Cerebellar nuclear complex (tissue), 1 donor: ENCODE data around the gene SERPIND1.

Source experiments
- DNase-seq, 2 experiments: peaks; one replicate each; lab custom pipeline; 2025; lab: John Stamatoyannopoulos, UW

The SERPIND1 gene

DNA sequence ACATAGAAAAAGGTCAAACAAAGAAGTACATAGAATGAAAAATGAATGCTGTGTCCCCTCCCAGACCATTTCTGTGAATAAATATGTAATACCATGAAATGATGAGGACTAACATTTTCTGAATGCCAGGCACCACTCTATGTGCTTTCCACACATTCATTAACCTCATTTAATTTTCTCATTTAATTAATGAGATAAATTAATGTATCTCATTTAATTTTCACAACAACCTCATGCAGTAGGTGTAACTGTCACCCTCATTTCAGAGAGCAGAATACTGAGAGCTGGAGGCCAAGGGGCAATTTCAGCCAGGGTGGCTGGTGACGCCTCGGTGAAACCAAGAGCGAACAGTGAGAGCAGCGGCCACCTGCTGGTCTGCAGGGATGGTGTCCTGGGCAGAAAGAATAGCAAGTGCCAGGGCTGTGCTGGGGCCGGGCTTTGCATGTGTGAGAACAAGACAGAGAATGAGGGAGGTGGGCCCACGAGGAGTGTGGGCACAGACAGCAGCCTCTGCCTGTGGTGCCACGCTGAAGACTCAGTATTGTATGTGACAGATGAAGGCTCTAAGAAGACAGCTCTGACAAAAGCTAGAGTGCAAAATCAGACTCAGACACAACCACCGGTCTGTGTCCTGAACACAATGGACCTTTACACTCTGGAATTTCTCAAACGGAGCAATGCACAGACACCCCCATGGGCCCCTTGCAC is 1.8 kb upstream of the SERPIND1 start:
- DNase-seq, result no peak

DNA sequence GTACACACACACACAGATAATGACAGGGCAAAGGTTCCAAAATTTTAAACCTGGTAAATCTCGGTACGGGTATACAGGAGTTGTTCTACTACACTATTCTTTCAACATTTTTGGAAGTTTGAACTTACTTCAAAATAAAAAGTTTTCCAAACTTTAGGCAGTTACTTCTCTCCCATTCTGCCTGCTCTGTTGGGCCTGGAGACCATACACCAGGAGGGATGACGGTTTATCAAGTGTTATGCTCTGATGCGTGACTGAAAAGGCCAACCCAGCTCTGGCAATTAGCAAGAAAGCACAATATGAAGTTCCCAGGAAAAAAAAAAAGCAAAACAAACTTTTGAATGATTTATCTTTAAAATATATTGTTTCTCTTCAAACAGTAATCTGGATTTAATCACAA is 969 bp downstream of the SERPIND1 start:
- no peak for DNase-seq

DNA sequence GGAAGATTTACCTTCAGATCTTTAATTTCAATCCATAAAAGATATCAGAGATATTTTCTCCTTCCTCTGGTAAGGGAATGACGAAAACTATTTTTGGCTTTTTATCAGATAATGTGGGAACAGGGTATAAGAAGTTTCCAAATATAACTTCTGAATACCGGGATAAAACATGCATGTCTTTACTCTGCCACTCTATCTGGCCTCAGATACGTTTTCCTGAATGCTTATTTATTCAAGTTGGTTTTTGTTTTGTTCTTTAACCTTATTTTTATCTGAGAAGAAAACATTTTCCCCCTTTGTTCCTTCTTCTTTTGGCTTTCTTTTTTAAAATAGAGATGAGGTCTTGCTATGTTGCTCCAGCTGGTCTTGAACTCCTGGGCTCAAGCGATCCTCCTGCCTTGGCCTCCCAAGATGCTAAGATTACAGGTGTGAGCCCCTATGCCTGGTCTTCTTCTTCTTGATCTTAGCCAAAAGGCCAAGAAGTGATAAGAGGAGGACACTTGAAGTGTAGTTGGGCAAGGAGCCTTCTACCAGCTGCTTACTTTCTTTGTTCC is 1.5 kb downstream of the SERPIND1 start:
- no peak for DNase-seq

DNA sequence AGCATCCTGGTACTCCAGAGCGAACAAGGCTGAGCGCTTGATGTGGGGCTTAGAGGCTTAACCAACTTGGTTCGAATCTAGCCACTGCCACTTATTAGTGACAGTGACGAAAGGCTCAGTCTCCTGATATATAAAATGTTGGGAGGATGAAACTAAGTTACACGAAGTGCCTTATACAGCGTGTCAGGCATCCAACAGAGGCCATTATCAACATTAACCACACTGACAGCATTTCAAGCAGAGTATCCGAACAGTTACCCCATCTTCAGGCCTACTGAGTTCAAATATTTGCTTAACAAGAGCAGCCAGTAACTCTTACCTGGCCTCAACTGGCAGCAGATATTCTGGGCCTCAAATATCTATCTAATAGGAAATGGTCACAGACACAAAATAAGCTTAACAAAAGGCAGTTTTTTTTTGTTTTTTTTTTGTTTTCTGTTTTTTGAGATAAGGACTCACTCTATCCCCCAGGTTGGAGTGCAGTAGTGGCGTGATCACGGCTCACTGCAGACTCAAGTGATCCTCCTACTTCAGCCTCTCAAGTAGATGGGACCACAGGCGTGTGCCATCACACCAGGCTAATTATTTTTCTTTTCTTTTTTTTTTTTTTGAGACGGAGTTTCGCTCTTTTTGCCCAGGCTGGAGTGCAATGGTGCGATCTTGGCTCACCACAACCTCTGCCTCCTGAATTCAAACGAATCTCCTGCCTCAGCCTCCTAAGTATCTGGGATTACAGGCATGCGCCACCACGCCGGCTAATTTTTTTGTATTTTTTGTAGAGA is 2.9 kb downstream of the SERPIND1 start:
- DNase-seq, result no peak

DNA sequence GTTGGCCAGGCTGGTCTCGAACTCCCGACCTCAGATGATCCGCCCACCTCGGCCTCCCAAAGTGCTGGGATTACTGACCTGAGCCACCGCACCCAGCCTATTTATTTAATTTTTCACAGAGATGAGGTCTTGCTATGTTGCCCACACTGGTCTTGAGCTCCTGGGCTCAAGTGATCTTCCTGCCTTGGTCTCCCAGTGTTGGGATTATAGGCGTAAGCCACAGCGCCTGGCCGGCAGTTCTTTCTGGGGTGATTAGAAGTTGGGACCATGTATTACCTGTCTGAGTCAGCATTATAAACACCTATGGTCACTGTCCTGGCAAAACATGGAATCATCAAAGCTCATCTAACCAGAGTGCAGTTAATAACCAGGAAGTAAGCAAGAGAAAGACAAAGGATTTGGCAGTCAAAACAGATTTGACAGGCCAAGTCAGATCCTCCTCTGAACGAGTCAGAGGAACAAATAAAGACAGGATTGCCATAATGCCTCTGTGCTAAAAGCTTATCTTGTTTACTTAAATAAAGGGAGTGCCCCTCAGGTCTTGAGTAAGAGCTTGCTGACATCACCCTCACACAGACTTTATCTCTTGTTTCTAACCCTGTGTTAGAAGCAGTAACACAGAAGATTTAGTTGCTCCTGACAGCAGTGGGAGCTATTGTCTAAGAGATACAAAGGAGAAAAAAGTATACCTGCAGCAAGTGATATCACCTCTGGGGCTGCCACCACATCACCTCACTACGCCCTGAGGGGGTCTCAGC is 3.7 kb downstream of the SERPIND1 start:
- no peak for DNase-seq

DNA sequence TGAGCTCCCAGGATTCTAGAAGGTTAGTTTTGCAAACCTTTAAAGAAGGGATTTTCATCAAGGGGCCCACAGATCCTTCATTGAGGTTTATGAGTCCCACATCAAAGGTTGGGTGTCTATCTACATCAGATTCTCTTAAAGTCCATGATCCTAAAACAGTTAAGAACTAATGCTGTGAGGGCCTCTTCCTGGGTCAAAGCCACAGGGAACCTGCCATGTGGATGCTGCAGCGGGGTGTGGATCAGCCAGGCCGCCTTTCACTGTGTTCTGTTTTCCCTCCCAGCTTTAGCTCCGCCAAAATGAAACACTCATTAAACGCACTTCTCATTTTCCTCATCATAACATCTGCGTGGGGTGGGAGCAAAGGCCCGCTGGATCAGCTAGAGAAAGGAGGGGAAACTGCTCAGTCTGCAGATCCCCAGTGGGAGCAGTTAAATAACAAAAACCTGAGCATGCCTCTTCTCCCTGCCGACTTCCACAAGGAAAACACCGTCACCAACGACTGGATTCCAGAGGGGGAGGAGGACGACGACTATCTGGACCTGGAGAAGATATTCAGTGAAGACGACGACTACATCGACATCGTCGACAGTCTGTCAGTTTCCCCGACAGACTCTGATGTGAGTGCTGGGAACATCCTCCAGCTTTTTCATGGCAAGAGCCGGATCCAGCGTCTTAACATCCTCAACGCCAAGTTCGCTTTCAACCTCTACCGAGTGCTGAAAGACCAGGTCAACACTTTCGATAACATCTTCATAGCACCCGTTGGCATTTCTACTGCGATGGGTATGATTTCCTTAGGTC is 5.3 kb downstream of the SERPIND1 start:
- DNase-seq, result no peak

DNA sequence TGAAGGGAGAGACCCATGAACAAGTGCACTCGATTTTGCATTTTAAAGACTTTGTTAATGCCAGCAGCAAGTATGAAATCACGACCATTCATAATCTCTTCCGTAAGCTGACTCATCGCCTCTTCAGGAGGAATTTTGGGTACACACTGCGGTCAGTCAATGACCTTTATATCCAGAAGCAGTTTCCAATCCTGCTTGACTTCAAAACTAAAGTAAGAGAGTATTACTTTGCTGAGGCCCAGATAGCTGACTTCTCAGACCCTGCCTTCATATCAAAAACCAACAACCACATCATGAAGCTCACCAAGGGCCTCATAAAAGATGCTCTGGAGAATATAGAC is 5.9 kb downstream of the SERPIND1 start:
- DNase-seq, result no peak

DNA sequence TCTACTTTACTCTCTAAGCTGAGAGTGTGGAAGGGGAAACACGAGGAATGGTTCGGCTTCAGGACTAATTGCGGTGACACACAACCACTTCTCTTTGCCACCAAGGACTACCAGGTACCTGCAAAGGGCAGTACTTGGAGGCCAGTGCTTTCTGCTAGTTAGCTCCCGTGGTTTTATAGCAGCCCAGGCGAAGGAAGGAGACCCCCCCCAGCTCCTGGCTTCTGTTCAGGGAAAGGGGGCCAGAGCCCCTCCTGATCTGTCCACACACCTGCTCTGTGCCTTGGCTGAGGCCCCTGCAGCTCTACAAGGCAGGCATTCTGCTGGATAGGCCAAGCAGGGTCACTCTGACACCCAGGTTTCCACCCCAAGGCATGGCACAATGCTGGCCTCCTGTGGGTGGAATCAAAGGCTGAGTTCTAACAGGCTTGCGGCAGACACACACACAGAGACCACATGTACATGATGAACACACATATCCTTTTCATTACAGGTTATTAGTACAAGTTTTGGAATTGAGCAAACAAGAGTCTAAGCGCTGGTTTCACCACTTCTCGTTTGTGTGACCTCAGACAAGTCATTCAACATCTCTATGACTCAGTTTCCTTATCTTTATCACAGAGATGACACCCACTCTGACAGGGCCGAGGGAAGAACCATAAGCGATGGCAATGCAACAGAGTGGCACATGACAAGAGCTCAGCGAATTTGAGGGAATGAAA is 7.5 kb downstream of the SERPIND1 start:
- no peak for DNase-seq

DNA sequence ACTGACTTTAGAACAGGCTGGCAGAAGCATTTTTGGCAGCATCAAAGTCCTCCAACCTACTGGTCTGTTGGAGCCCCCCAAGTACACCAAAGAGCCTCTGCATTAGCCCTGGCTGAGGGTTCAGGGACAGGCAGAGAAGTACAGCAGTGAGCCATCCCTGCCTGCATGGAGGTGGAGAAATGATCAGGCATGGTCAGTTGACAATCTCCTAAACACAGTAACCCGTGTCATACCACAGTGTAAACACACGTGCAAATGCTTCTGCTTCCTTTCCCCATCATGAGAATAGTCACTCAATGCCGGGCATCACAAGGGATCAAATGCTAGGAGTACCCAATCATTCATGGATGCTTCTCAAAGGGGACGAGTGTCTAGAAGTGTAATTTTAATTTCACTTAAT is 8.2 kb downstream of the SERPIND1 start:
- DNase-seq, result no peak

DNA sequence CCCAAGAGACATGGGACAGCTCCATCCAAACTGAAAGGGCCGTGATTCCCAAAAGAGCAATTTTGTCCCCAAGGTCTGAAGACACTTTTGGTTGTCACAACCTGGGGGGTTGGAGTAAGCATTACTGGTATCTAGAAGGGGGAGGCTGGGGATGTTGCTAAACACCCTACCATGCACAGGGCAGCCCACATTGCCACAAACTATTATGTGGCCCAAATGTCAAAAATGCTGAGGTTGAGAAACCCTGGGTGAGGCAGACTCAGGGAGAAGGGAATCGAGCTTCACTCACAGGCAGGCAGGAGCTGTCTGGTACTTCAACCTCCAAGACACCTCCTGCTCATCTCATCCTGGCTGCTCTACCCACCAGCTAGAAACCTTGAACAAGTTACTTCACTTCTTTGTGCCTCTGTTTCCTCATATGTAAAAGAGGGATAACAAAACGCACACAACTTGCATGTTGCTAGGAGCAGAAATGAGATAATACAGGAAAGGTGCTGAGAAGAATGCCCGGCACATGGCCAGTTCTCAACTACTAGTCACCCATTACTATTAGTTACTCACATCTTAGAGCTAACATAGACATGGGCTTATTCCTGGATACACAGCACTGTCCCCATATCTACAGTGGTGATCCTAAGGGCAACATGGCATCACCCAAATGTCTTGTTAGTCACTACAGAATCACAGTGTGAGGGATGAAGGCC is 8.8 kb downstream of the SERPIND1 start:
- no peak for DNase-seq

DNA sequence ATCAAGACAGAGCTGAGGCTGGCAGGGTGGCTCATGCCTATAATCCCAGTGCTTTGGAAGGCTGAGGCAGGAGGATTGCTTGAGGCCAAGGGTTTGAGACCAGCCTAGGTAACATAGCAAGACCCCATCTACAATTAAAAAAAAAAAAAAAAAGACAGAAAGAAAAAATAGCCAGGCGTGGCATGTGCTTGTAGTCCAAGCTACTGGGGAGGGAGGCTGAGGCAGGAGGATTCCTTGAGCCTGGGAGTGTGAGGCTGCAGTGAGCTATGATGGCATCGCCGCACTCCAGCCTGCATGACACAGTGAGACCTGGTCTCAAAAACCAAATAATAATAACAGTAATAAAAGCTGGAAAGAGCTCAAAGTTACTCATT is 9.4 kb downstream of the SERPIND1 start:
- DNase-seq, result no peak

DNA sequence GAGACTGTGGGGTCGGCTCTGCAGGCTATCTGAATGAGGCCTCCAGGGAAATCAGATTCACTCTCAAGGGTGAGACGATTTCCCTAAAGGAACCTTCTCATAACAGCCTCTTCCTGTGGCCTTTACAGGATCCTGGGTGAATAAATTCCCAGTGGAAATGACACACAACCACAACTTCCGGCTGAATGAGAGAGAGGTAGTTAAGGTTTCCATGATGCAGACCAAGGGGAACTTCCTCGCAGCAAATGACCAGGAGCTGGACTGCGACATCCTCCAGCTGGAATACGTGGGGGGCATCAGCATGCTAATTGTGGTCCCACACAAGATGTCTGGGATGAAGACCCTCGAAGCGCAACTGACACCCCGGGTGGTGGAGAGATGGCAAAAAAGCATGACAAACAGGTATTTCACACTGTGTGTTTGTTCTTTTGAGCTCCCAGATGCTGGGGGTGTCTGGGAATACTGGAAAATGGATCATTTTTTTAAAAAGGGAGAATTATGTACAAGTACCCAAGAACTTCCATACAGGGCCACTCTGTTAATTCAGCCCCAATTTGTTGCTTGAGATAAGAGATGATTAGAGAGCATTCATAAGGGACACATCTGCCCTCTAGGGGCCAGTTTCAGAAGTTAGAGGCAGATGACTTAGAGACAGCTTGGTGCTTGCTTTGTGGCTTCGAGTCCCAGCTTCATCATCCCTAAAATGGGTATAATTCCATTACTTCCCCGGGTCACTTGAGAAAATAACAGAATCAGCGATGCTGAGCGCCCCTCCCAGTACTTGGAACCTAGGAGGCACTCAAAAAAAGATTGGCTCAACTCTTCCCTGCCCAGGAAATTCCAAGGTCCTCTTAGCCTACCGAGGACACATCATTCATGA is 10.2 kb downstream of the SERPIND1 start:
- DNase-seq, result peak in 1 of 2 experiments; percentile 10

DNA sequence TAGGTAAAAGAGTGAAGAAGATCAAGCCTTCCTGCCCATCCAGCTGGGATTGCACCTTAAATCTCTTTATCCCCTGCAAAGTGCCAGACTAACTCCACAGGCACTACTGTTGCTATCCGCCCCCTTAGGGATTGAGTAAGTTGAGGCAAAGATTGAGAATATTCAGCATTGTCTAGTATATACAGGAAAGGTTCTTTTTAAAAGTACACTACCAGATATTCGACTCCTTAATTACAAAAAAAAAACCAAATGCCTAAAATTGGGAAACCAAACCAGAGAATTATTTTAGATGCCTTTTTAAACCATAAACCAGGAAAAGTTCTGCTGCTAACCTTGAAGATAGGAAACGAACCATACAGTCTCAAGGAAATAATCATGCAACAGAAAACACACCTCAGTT is 11.5 kb downstream of the SERPIND1 start:
- no peak for DNase-seq

DNA sequence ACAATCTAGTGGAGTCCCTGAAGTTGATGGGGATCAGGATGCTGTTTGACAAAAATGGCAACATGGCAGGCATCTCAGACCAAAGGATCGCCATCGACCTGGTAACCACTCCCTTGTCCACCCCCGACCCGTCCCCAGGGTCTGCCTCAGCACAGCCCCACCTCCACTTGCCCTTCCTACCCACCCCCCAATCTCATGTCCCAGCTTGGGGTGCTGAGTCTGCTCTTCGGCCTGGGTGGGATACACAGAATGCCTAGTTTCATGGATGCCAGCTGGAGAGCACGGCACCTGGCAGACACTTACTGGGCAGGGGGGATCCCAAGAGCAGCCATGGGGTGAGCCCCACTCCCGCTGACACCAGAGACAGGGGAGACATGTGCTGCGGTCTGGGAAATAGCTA is 12.1 kb downstream of the SERPIND1 start:
- DNase-seq, result no peak

DNA sequence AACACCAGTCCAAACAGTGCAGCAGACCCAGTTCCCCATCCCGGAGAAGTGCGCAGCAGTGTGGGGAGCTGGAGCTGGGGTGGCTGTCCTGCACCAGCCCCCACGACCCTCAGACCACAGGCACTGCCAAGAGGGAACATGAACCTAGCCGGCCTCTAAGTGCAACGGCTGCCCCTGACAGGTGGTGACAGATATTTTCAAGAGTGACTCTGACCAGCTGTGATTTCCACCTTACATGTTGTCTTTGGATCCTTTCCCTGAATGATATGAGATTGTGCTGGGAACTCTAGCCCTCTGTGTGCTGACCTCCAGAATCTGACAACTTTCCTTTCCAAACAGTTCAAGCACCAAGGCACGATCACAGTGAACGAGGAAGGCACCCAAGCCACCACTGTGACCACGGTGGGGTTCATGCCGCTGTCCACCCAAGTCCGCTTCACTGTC is 12.6 kb downstream of the SERPIND1 start:
- DNase-seq, result no peak

DNA sequence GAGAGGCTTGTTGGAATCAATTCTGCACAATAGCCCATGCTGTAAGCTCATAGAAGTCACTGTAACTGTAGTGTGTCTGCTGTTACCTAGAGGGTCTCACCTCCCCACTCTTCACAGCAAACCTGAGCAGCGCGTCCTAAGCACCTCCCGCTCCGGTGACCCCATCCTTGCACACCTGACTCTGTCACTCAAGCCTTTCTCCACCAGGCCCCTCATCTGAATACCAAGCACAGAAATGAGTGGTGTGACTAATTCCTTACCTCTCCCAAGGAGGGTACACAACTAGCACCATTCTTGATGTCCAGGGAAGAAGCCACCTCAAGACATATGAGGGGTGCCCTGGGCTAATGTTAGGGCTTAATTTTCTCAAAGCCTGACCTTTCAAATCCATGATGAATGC is 13.3 kb downstream of the SERPIND1 start:
- no peak for DNase-seq

DNA sequence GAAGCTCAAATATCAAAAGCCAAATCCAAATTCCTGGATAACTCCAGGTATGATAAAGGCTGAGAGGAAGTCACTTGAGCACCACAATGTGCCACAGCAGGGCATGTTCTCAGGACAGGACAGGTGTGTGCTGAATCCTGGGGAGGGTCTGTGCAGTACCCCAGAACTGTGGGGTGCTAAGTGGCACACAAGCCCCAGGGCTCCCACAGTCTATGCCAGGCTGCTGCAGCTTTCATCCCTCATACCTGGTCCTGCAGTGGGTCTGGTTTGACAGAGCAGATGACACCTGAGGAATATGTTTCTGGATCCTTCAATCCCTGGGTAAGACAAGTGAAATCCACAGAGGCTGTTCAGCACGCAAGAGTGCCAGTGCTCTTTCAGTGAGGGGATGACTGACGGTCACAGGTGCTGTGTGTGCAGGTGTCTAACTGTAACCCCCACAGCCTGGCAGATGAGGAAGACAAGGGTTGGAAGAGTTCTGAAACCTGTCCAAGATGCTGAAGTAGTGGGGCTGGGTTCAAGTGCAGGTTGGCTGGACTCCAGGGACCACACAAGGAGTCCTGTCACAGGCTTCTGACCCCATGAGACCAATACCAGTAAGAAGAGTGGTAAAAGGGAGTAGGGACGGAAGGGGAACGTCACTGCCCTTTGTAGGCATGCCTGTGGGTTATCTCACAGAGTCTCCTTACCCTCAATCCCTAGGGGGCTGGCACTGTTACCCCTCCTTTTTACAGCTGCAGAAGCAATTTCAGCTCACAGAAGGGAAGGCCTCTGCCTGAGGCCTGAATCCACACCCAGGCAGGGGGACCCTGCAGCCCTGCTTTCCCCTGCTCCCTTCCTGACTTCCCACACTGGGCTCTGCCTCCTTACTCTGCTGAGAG is 14.1 kb downstream of the SERPIND1 start:
- DNase-seq, result no peak

DNA sequence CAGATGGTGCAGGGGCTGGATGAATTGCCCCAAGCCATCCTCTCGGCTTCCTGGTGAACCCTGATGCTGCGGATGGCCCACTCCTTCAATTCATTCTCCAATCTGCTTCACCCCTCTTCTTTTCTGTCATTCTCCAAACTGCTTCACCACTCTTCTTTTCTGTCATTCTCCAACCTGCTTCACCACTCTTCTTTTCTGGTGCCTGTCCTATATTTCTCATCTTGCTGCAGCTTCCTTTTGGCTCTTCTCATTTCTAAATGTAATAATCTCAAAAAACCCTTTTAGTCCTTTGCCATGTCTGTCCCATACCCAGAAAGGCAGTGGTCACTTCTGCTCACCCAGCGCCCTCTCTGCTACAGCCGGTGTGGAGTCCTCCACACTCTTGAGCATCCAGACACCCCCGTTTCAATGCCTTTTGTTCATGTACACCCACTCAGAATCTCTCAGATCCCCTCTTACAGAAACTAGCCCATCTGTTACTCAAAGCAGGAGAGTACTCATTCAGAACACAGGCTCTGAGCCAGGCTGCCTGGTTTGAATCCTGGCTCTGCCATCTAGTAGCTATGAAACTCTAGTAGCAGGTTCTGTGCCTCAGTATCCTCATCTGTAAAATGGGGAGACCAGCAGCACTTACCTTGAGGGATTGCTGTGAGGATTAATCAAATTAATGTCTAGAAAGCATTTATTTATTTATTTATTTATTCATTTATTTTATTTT is 14.9 kb downstream of the SERPIND1 start:
- no peak for DNase-seq
